Smooth muscle cell (in vitro differentiated cells): ENCODE results near the gene RNF223. TPM values are rescaled to one million over a fixed set of nuclear protein-coding genes. Genes with fewer than 3 reads are reported as not detected.

Experiments used
- DNase-seq: peaks from one replicate; lab custom pipeline; 2025; ENCODE audit not compliant: unreplicated experiment; lab: John Stamatoyannopoulos, UW
- H2AFZ ChIP-seq: fragments of 200-600 bp; sonication (generic); 2 replicates; pipeline ENCODE4 v1.6.0; 2016; ENCODE audit warnings: antibody characterized with exemption, low read depth, mild to moderate bottlenecking
- H3F3A ChIP-seq: fragments of 200-600 bp; sonication (generic); 2 replicates; pipeline ENCODE4 v1.6.0; 2017; ENCODE audit warnings: antibody characterized with exemption, low read depth
- H3K27ac ChIP-seq: fragments of 200-600 bp; sonication (generic); 2 replicates; pipeline ENCODE4 v1.5.1; 2016; ENCODE audit warnings: low read depth, mild to moderate bottlenecking
- H3K27me3 ChIP-seq: fragments of 200-600 bp; sonication (generic); 2 replicates; pipeline ENCODE4 v1.6.1; 2016; ENCODE audit warnings: low read depth, mild to moderate bottlenecking
- H3K36me3 ChIP-seq: fragments of 200-600 bp; sonication (generic); 2 replicates; pipeline ENCODE4 v1.5.1; 2016; ENCODE audit warnings: low read depth
- H3K4me1 ChIP-seq: fragments of 200-600 bp; sonication (generic); 2 replicates; pipeline ENCODE4 v1.5.1; 2016; ENCODE audit warnings: low read depth
- H3K4me2 ChIP-seq: fragments of 200-600 bp; sonication (generic); 2 replicates; pipeline ENCODE4 v1.6.0; 2016; ENCODE audit warnings: mild to moderate bottlenecking
- H3K4me3 ChIP-seq: fragments of 200-600 bp; sonication (generic); 2 replicates; pipeline ENCODE4 v1.5.1; 2016; ENCODE audit warnings: mild to moderate bottlenecking
- H3K79me2 ChIP-seq: fragments of 200-600 bp; sonication (generic); 2 replicates; pipeline ENCODE4 v1.6.0; 2016; ENCODE audit warnings: low read depth, mild to moderate bottlenecking
- H3K9ac ChIP-seq: fragments of 200-600 bp; sonication (generic); 2 replicates; pipeline ENCODE4 v1.6.0; 2016; ENCODE audit warnings: low read depth
- H3K9me3 ChIP-seq: fragments of 200-600 bp; sonication (generic); replicated peaks from 2 replicates; pipeline ENCODE4 v1.5.1; 2016; ENCODE audit warnings: low read depth
- H4K20me1 ChIP-seq: fragments of 200-600 bp; sonication (generic); 2 replicates; pipeline ENCODE4 v1.6.0; 2016; ENCODE audit warnings: low read depth
- CTCF ChIP-seq: fragments of 200-600 bp; sonication (generic); IDR thresholded peaks from 2 replicates; pipeline ENCODE4 v1.5.1; 2017; ENCODE audit warnings: borderline replicate concordance, mild to moderate bottlenecking, antibody characterized with exemption; ENCODE audit not compliant: insufficient read depth, poor library complexity, severe bottlenecking
- WGBS: methylation state at CpG from one replicate; pipeline ENCODE4 v1.1.7; 2016; ENCODE audit warnings: low lambda C conversion rate; 5-methylcytosine and 5-hydroxymethylcytosine counted together
- polyA plus RNA-seq: library from polyadenylated mRNA; unstranded; fragments of >200 nt; fragmentation: Nextera tagmentation; extraction: Ambion mirVana; gene quantifications from 2 replicates; pipeline ENCODE4 v1.2.1, GENCODE V29; 2016
- total RNA-seq: library from RNA; depleted of rRNA; stranded (reverse); fragments of >200 nt; gene quantifications from 2 replicates; pipeline ENCODE4 v1.2.3, GENCODE V29; 2014

RNF223 gene
- total and polyA plus RNA-seq, 2 experiments from 2014 or later, result 1.6 to 4.3 TPM

DNA sequence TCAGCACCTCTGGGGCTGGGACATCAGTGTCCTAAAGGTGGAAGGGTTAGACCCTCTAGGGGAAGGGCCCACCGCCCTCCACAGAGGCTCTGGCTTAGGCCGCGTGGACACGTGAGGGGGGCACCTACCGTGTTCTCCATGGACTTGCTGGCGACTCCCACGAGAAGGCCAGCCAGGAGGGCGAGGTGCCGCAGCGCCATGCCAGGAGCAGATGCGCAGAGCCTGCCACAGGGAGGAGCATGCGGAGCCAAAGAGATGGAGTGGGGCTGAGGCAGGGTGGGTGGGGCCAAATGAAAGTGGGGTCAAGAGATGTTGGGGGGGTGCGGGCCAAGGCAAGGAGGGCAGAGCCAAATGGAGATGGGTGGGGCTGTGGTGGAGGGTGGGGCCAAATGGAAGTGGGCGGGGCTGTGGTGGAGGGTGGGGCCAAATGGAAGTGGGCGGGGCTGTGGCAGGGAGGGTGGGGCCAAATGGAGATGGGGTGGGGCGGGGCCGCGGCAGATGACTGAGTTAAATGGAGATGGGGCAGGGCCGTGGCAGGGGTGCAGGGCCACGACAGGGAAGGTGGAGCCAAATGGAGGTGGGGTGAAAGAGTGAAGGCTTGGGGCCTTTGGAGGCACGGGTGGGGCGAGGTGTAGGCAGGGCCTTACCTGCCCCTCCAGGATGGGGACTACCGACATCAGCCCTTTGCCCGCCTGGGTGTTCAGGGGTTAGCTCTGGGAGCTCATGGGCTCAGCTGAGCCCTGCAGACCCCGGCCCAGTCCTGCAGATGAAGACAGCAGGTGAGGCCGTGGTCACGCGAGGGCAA lies 17.4 kb upstream of the RNF223 start:
- H2AFZ ChIP-seq, result no peak overlapping the region
- H3K27me3 ChIP-seq, result no peaks in the 10 kb centered on the region
- no peaks in the 10 kb centered on the region for H4K20me1 ChIP-seq
- H3K9me3 ChIP-seq, result no peaks in the 10 kb centered on the region
- H3K9ac ChIP-seq, result no peak overlapping the region
- H3K4me2 ChIP-seq, result no peak overlapping the region
- no peaks in the 10 kb centered on the region for H3F3A ChIP-seq
- H3K79me2 ChIP-seq, result no peaks in the 10 kb centered on the region
- TF ChIP-seq CTCF, result no peak
- WGBS, result 98% methylated on average over 18 of the region's 28 CpGs
- DNase-seq, result no peak
- no peaks in the 10 kb centered on the region for H3K4me1 ChIP-seq
- no peaks in the 10 kb centered on the region for H3K36me3 ChIP-seq
- H3K4me3 ChIP-seq, result no peak overlapping the region
- H3K27ac ChIP-seq, result no peak overlapping the region

GRCh38 chr1:1090424-1091343 lies 16.6 kb upstream of the RNF223 start:
- no peak for DNase-seq
- Histone ChIP-seq H3K4me2 (no peak overlapping the region), H3K27ac (no peak overlapping the region), H3K4me3 (no peak overlapping the region), H3K9ac (no peak overlapping the region), H4K20me1 (no peaks in the 10 kb centered on the region), H3K27me3 (no peaks in the 10 kb centered on the region), H3K4me1 (no peaks in the 10 kb centered on the region), H3K36me3 (no peaks in the 10 kb centered on the region), H2AFZ (no peak overlapping the region), H3F3A (no peaks in the 10 kb centered on the region), H3K79me2 (no peaks in the 10 kb centered on the region), H3K9me3 (no peaks in the 10 kb centered on the region)
- 97% methylated on average over 45 of the region's 45 CpGs for WGBS
- no peak for TF ChIP-seq CTCF

GRCh38 chr1:1089731-1090423 lies 15.8 kb upstream of the RNF223 start:
- no peaks in the 10 kb centered on the region for H4K20me1 ChIP-seq
- no peaks in the 10 kb centered on the region for H3K4me1 ChIP-seq
- no peaks in the 10 kb centered on the region for H3K36me3 ChIP-seq
- no peaks in the 10 kb centered on the region for H3K79me2 ChIP-seq
- no peak for DNase-seq
- H3K4me2 ChIP-seq, result no peak overlapping the region
- H3K9me3 ChIP-seq, result no peaks in the 10 kb centered on the region
- TF ChIP-seq CTCF, result no peak
- no peak overlapping the region for H3K4me3 ChIP-seq
- WGBS, result 96% methylated on average over 22 of the region's 22 CpGs
- H3K27ac ChIP-seq, result no peak overlapping the region
- H3F3A ChIP-seq, result no peaks in the 10 kb centered on the region
- H2AFZ ChIP-seq, result no peak overlapping the region
- H3K27me3 ChIP-seq, result no peaks in the 10 kb centered on the region
- no peak overlapping the region for H3K9ac ChIP-seq
